HepG2 (cell line): ENCODE data around the gene TMEM198. TPM values are rescaled to one million over a fixed set of nuclear protein-coding genes. Genes with fewer than 3 reads are reported as not detected.

Experiments used
- HMG20A ChIP-seq: IDR thresholded peaks from 2 replicates; pipeline ENCODE4 v1.6.1; 2016; ENCODE audit warnings: borderline replicate concordance
- HMGA1 ChIP-seq: sonication (generic); formaldehyde crosslinking; conservative IDR thresholded peaks from 2 replicates; pipeline ENCODE4 v1.4.0; 2020; ENCODE audit warnings: missing genetic modification reagents
- HOXA7 ChIP-seq: sonication (generic); formaldehyde crosslinking; IDR thresholded peaks from 2 replicates; pipeline ENCODE4 v1.8.1; 2022; ENCODE audit warnings: mild to moderate bottlenecking, missing genetic modification reagents, moderate library complexity
- MAFG ChIP-seq: sonication (generic); formaldehyde crosslinking; IDR thresholded peaks from 2 replicates; pipeline ENCODE4 v1.5.1; 2020; ENCODE audit warnings: mild to moderate bottlenecking, missing genetic modification reagents
- MBD4 ChIP-seq: IDR thresholded peaks from 2 replicates; pipeline ENCODE4 v1.6.1; 2012; ENCODE audit warnings: low read length, inconsistent platforms, borderline replicate concordance
- MIER3 ChIP-seq: IDR thresholded peaks from 2 replicates; pipeline ENCODE4 v1.6.1; 2016; ENCODE audit warnings: missing compliant biosample characterization, borderline replicate concordance
- RAD51 ChIP-seq: fragments of 450-650 bp; IDR thresholded peaks from 2 replicates; pipeline ENCODE4 v1.6.1; 2016; ENCODE audit warnings: borderline replicate concordance
- RELA ChIP-seq: sonication (generic); formaldehyde crosslinking; IDR thresholded peaks from 2 replicates; pipeline ENCODE4 v1.4.0; 2020; ENCODE audit warnings: missing genetic modification reagents
- RXRB ChIP-seq: IDR thresholded peaks from 2 replicates; pipeline ENCODE4 v1.6.1; 2016; ENCODE audit warnings: borderline replicate concordance, missing genetic modification reagents, missing compliant biosample characterization
- SIN3B ChIP-seq: fragments of 150-350 bp; IDR thresholded peaks from 2 replicates; pipeline ENCODE4 v1.6.1; 2014; ENCODE audit warnings: low read length
- SKI ChIP-seq: fragments of 450-650 bp; IDR thresholded peaks from one replicate; pipeline ENCODE4 v1.6.1; 2018; ENCODE audit warnings: mild to moderate bottlenecking; ENCODE audit not compliant: partially characterized antibody
- SP5 ChIP-seq: IDR thresholded peaks from 2 replicates; pipeline ENCODE4 v1.6.1; 2016; ENCODE audit warnings: low read depth, borderline replicate concordance
- STAG1 ChIP-seq: sonication (generic); formaldehyde crosslinking; IDR thresholded peaks from 2 replicates; pipeline ENCODE4 v1.4.0; 2020; ENCODE audit warnings: missing genetic modification reagents
- ZBTB8A ChIP-seq: sonication (generic); formaldehyde crosslinking; IDR thresholded peaks from 2 replicates; pipeline ENCODE4 v1.4.0; 2020; ENCODE audit warnings: mild to moderate bottlenecking, low read depth, missing genetic modification reagents, borderline replicate concordance
- ZFX ChIP-seq: sonication (generic); formaldehyde crosslinking; IDR thresholded peaks from 2 replicates; pipeline ENCODE4 v1.4.0; 2020; ENCODE audit warnings: mild to moderate bottlenecking, low read depth, missing genetic modification reagents, moderate library complexity
- ZKSCAN5 ChIP-seq: sonication (generic); formaldehyde crosslinking; IDR thresholded peaks from 2 replicates; pipeline ENCODE4 v1.5.1; 2020; ENCODE audit warnings: mild to moderate bottlenecking, missing genetic modification reagents
- ZNF121 ChIP-seq: sonication (generic); formaldehyde crosslinking; IDR thresholded peaks from 2 replicates; pipeline ENCODE4 v1.5.0; 2020; ENCODE audit warnings: mild to moderate bottlenecking, missing genetic modification reagents
- ZNF296 ChIP-seq: sonication (generic); formaldehyde crosslinking; conservative IDR thresholded peaks from 2 replicates; pipeline ENCODE4 v1.5.0; 2020; ENCODE audit warnings: mild to moderate bottlenecking, missing genetic modification reagents
- ZNF441 ChIP-seq: sonication (generic); formaldehyde crosslinking; IDR thresholded peaks from 2 replicates; pipeline ENCODE4 v1.7.0; 2021; ENCODE audit warnings: missing genetic modification reagents, borderline replicate concordance
- ZNF720 ChIP-seq: sonication (generic); formaldehyde crosslinking; IDR thresholded peaks from 2 replicates; pipeline ENCODE4 v1.4.0; 2020; ENCODE audit warnings: missing genetic modification reagents
- ZNF724P ChIP-seq: sonication (generic); formaldehyde crosslinking; IDR thresholded peaks from 2 replicates; pipeline ENCODE4 v1.8.0; 2022; ENCODE audit warnings: missing genetic modification reagents, borderline replicate concordance
- ZNF788 ChIP-seq: sonication (generic); formaldehyde crosslinking; IDR thresholded peaks from 2 replicates; pipeline ENCODE4 v1.5.0; 2020; ENCODE audit warnings: mild to moderate bottlenecking, missing genetic modification reagents, borderline replicate concordance
- ZNF792 ChIP-seq: IDR thresholded peaks from 2 replicates; pipeline ENCODE4 v1.6.1; 2016
- ZSCAN25 ChIP-seq: sonication (generic); formaldehyde crosslinking; IDR thresholded peaks from 2 replicates; pipeline ENCODE4 v1.8.0; 2022; ENCODE audit warnings: mild to moderate bottlenecking, missing genetic modification reagents
- polyA plus RNA-seq, 8 experiments: library from polyadenylated mRNA; depleted of rRNA in 3 of 8; stranded (reverse) in 7 of 8; unstranded in 1 of 8; fragments of >200 nt; fragmentation: Illumina TruSeq in 4 of 8; extraction: Trizol in 4 of 8; gene quantifications; 2 replicates each; pipeline versions ENCODE4 v1.2.1 to v1.2.3, GENCODE V29; 2011 to 2016; ENCODE audit warnings: low read depth in 4 of 8, missing spikeins in 1 of 8, mixed read lengths in 1 of 8; ENCODE audit not compliant: insufficient read depth in 1 of 8
- total RNA-seq, 5 experiments: library from RNA; depleted of rRNA; stranded (reverse); fragments of >200 nt; fragmentation: Illumina TruSeq; extraction: Trizol; gene quantifications; 2 replicates each; pipeline ENCODE4 v1.2.3, GENCODE V29; 2016; ENCODE audit warnings: low read depth in 1 of 5
- TF ChIP-seq, protein P1 (sequence below): sonication (generic); formaldehyde crosslinking; IDR thresholded peaks from 2 replicates; pipeline ENCODE4 v1.5.0; 2020; ENCODE audit warnings: missing genetic modification reagents, mild to moderate bottlenecking, borderline replicate concordance
- TF ChIP-seq, protein P2 (sequence below), 2 experiments: fragments of 450-650 bp in 1 of 2; sonication (generic) in 1 of 2; formaldehyde crosslinking; IDR thresholded peaks; 2 replicates each; pipeline versions ENCODE4 v1.5.0 to v1.8.0; 2020 to 2022; ENCODE audit warnings: mild to moderate bottlenecking in 1 of 2, missing genetic modification reagents in 1 of 2
- TF ChIP-seq, protein P3 (sequence below): sonication (generic); formaldehyde crosslinking; conservative IDR thresholded peaks from 2 replicates; pipeline ENCODE4 v1.4.0; 2020; ENCODE audit warnings: missing genetic modification reagents

The TMEM198 gene
- total and polyA plus RNA-seq, 2 of the 13 experiments (the other 11 are each of a cell fraction or from before 2014, with no cell fraction given), result 17.3 to 23.5 TPM

DNA sequence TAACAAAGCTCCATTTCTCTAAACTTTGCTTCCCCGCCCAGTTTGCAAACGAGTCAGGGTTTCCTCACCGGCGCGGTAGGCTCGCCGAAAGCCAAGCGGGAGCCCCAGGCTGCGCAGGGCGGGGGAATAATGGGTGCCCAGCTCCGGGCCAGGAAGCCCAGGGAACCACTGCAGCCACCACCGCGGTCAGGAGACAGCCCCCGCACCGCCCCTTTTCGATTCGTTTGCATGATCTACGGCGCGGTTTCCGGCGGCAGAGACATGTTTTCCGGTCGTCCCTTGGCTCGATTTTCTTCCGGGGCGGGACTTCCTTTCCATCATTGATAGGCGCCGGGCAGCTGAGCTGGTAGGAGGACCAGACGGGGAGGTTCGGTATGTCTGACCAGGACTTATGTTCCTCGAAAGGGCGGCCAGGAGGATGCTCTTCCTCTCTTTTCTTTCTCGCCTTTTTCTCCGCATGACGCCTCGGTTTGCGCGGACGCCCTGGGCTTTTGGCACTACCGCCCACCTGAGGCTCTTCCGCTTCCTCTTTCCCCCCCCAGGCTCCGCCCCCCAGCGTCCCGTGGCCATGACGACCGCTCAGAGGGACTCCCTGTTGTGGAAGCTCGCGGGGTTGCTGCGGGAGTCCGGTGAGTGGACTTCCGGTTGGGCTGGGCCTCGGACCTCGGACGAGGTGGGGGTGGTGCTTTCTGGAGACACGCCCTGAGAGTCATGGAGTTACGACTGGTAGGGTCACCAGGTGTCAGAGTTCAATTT, 53.9 kb downstream of the TMEM198 start, which contains the start of gene STK11IP (continued):
- TF ChIP-seq, protein P1, sequence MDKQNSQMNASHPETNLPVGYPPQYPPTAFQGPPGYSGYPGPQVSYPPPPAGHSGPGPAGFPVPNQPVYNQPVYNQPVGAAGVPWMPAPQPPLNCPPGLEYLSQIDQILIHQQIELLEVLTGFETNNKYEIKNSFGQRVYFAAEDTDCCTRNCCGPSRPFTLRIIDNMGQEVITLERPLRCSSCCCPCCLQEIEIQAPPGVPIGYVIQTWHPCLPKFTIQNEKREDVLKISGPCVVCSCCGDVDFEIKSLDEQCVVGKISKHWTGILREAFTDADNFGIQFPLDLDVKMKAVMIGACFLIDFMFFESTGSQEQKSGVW (CRISPR knock-in tag), result no peak
- TF ChIP-seq ZNF296 (CRISPR knock-in tag) (no peak), ZNF720 (CRISPR knock-in tag) (no peak), MIER3 (CRISPR knock-in tag) (peak; percentile 15; the same call in 1 of the 2 replicates), HMG20A (CRISPR knock-in tag) (no peak), ZBTB8A (CRISPR knock-in tag) (no peak), STAG1 (CRISPR knock-in tag) (peak; percentile 31), ZNF788 (CRISPR knock-in tag) (peak; percentile 81), SKI (peak; percentile 65), ZNF724P (0 out of 2 replicates have a peak, but pooled peaks have one; percentile 16), ZKSCAN5 (CRISPR knock-in tag) (no peak; the same call in 1 of the 2 replicates), ZNF441 (no peak), MAFG (CRISPR knock-in tag) (no peak), ZNF792 (CRISPR knock-in tag) (peak; percentile 90), RELA (CRISPR knock-in tag) (no peak), ZSCAN25 (no peak; the same call in 1 of the 2 replicates), SP5 (CRISPR knock-in tag) (peak; percentile 81), MBD4 (no peak), ZFX (CRISPR knock-in tag) (peak; percentile 60), ZNF121 (CRISPR knock-in tag) (peak; percentile 56), SIN3B (no peak; the same call in none of the 2 replicates), RXRB (peak; percentile 65; the same call in 1 of the 2 replicates), RAD51 (no peak), HOXA7 (CRISPR knock-in tag) (no peak), HMGA1 (CRISPR knock-in tag) (no peak)
- TF ChIP-seq, protein P2, sequence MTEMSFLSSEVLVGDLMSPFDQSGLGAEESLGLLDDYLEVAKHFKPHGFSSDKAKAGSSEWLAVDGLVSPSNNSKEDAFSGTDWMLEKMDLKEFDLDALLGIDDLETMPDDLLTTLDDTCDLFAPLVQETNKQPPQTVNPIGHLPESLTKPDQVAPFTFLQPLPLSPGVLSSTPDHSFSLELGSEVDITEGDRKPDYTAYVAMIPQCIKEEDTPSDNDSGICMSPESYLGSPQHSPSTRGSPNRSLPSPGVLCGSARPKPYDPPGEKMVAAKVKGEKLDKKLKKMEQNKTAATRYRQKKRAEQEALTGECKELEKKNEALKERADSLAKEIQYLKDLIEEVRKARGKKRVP (CRISPR knock-in tag; IDR thresholded peaks at IDR 0.05), result peak in 1 of 2 experiments; percentile 50; a peak in 2 of 4 replicates
- TF ChIP-seq, protein P3, sequence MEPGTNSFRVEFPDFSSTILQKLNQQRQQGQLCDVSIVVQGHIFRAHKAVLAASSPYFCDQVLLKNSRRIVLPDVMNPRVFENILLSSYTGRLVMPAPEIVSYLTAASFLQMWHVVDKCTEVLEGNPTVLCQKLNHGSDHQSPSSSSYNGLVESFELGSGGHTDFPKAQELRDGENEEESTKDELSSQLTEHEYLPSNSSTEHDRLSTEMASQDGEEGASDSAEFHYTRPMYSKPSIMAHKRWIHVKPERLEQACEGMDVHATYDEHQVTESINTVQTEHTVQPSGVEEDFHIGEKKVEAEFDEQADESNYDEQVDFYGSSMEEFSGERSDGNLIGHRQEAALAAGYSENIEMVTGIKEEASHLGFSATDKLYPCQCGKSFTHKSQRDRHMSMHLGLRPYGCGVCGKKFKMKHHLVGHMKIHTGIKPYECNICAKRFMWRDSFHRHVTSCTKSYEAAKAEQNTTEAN (CRISPR knock-in tag), result no peak
